Measurements from ENCODE around the gene SLC25A15. TPM values are rescaled to one million over a fixed set of nuclear protein-coding genes. Genes with fewer than 3 reads are reported as not detected.
"Not testable (repeated sequence)": the region's sequence is repeated elsewhere in the genome, so short reads cannot be mapped to it uniquely, and the experiment has no call there.

Gene SLC25A15
- total RNA-seq, 1 donor from 2014 or later = 3.2 TPM

DNA sequence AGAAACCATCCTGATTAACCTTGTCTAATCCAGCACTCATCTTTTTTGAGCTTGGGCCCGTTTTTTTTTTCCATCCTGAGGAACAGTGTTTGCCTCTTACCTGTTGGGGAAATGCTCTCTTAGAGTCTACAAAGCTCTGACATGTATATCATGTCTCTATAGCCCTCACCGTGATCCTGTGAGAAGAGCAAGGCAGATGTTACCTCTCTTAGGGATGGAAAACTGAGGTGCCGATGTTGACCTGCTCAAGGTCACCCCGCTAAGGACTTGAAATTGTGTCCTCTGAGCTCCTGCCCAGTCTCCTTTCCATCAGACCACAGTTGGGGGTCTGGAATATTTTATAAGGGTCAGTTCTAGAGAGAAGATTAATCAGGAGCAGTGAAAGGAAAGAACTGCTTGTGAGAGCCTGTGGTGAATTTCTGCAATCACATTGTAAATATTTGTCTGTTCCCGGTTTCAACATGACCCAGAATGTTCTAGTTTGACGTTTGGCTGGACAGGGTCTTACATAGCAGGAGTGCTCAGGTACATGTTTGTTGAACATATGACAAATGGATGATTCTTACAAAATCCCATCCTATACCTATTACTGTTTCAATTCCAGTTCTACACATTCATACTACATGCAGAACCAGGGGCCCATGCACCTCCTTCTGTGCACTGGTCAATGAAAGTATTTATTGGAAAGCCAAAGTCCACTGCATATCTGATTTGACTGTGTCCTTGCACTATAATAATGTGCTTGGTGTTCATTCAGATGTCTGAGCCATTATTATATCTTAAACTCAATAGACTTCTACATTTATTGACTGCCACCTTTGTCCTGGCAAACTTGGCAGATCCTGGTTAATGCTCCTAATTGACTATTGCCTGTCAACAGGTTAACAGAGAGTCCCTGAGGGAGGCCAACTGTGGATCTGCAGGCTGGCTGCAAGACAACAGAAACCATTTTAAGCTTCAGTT, 12.1 kb downstream of the SLC25A15 start:
- intact Hi-C loops (cut with DNase I) = no loop called here
- ATAC-seq = no peak
- no peak for DNase-seq (ENCODE audit: low spot score)

- intact Hi-C loops (cut with DNase I) = no loop called here
- no peak for ATAC-seq
- no peak for DNase-seq (ENCODE audit: low spot score)
Observed at GRCh38 chr13:40803316-40803715, 13.9 kb downstream of the SLC25A15 start.

GRCh38 chr13:40806241-40806640, 16.8 kb downstream of the SLC25A15 start:
- ATAC-seq = no peak
- DNase-seq (ENCODE audit: low spot score) = no peak

DNA sequence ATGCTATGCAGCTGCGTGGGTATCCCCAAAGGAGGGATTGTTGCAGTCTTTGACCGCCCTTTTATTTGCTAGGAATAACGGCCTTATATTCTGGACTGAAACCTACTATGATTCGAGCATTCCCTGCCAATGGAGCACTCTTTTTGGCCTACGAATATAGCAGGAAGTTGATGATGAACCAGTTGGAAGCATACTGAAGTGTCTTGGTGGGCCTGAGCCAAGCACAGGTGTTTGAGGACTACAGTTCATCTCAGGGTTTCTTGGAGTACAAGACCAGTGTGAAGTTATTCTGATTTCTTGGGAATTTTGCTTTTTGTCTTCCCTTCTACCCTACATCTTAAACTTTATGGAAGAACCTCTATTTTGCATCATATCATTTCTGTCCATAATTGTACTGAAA, 20.1 kb downstream of the SLC25A15 start:
- no peak for DNase-seq (ENCODE audit: low spot score)
- intact Hi-C loops (cut with DNase I) = no loop called here
- ATAC-seq = no peak

More at GRCh38 chr13:40806241-40806640, 16.8 kb downstream of the SLC25A15 start:
- intact Hi-C loops (cut with DNase I) = no loop called here

- DNase-seq (ENCODE audit: low spot score) = no peak
- ATAC-seq = no peak
- intact Hi-C loops (cut with DNase I) = no loop called here
Observed at GRCh38 chr13:40812102-40812501, 22.7 kb downstream of the SLC25A15 start.

DNA sequence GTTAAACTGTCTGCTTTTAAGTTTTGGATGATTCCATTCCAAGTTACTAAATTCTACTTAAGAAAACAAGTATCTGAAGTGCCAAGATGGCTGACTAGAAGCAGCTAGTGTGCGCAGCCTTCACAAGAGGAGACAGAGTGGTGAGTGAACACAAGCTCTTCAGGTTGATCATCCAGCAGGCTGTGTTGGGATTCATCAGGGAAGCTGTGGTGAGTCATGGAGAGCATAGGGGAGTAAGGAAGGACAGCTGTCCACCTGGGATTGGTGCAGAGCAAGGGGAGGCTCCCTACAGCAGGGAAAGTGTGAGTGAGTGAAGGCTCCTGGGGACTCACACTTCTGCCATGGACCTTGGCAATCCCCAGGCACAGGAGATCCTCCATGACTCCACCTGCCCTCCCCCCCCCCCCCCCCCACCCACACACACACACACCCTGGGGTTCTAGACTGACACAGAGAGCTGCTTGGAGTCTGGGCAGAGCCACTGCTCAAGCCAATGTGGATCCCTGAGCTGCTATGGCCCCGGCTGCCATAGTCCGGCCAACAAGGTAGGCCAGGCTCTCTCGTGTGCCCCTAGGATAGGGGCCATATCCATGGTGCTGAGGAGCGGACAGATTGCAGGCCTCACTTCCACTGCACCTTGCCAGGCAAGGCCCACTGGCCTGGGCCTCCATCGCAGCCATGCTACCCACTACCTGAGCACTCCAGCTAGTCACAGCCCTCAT, 23.5 kb downstream of the SLC25A15 start:
- DNase-seq (ENCODE audit: low spot score) = no peak
- no peak for ATAC-seq
- intact Hi-C loops (cut with DNase I) = no loop called here

GRCh38 chr13:40813667-40814454, 24.4 kb downstream of the SLC25A15 start:
- ATAC-seq = no peak
- DNase-seq (ENCODE audit: low spot score) = no peak
- intact Hi-C loops (cut with DNase I) = no loop called here

DNA sequence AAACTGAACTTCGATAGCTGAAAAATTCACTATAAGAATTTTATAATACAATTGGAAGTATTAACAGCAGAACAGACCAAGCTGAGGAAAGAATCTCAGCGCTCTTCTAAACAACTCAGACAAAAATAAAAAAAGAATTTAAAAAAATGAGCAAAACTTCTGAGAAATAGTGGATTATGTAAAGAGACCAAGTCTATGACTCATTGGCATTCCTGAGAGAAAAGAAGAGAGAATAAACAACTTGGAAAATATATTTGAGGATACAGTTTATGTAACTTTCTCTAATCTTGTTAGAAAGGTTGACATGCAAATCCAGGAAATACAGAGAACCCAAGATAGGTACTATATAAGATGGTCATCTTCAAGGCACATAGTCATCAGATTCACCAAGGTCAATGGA, 25.4 kb downstream of the SLC25A15 start:
- DNase-seq (ENCODE audit: low spot score) (no peak), ATAC-seq (no peak)
- intact Hi-C loops (cut with DNase I) = no loop called here

DNA sequence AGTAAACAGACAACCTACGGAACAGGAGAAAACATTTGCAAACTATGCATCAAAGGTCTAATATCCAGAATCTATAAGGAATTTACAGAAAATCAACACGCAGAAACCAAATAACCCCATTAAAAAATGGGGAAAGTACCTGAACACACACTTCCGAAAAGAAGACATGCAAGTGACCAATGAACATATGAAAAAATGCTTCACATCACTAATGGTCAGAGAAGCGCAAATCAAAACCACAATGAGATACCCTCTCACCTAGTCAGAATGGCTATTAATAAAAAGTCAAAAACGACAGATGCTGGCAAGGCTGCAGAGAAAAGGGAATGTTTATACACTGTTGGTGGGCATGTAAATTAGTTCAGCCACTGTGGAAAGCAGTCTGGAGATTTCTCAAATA, 29.5 kb downstream of the SLC25A15 start:
- DNase-seq (ENCODE audit: low spot score) (no peak), ATAC-seq (no peak)
- intact Hi-C loops (cut with DNase I) = no loop called here

DNA sequence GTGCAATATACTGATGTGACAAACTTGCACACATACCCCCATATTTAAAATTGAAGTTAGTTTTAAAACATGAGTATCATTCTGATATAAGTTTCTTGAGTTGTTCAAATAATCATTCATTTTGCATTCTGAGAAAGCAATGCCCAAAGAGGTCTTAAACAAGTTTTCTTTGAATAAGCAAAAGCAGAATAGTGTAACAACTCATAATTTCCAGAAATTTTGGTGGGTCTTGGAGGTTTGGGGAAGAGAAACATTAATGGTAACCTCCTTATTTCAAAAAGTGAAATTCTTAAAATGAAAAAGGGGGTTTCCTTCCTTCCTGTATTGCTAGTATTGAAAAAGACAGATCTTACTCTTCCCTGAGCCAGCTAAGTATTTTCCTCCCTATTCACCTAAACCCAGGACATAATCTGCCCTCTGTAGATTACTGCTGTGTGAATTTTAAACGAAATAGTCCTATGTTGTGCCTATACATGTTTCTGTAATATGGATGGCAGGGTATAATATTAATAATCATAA, 30.4 kb downstream of the SLC25A15 start:
- ATAC-seq = no peak

GRCh38 chr13:40839725-40840124, 50.3 kb downstream of the SLC25A15 start:
- ATAC-seq; DNase-seq (ENCODE audit: low spot score); intact Hi-C loops (cut with DNase I): not testable (repeated sequence)

More for the DNA sequence above, 30.4 kb downstream of the SLC25A15 start:
- DNase-seq (ENCODE audit: low spot score) = no peak
- intact Hi-C loops (cut with DNase I) = no loop called here

DNA sequence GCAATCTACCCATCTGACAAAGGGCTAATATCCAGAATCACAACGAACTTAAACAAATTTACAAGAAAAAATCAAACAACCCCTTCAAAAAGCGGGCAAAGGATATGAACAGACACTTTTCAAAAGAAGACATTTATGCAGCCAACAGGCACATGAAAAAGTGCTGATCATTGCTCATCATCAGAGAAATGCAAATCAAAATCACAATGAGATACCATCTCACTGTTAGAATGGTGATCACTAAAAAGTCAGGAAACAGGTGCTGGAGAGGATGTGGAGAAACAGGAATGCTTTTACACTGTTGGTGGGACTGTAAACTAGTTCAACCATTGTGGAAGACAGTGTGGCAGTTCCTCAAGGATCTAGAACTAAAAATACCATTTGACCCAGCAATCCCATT, 51.5 kb downstream of the SLC25A15 start:
- ATAC-seq; intact Hi-C loops (cut with DNase I); DNase-seq (ENCODE audit: low spot score): not testable (repeated sequence)

Small RNAs within 50 kb of the gene (microRNA-seq; reads per million reads assigned to microRNA genes)
- not detected for gene MIR621

Other genes starting within 250 kb of the SLC25A15 start
- 57.5 TPM for gene FOXO1, start 123.0 kb upstream of the SLC25A15 start, total RNA-seq
- 21.1 TPM for gene MRPS31, start 18.4 kb upstream of the SLC25A15 start, total RNA-seq
- 61.7 TPM for gene ELF1, start 229.7 kb downstream of the SLC25A15 start, total RNA-seq

Measured in sciatic nerve (tissue), 2 donors.